GM12878 (cell line): ENCODE data around the gene TMEM91. TPM values are rescaled to one million over a fixed set of nuclear protein-coding genes. Genes with fewer than 3 reads are reported as not detected.
A peak's percentile ranks its signal among the peaks of the same experiment; 100 is the strongest.

Source experiments
- FOXM1 ChIP-seq: IDR thresholded peaks from 2 replicates; pipeline ENCODE4 v1.6.1; 2012; ENCODE audit warnings: low read depth, mild to moderate bottlenecking, inconsistent platforms, low read length, moderate library complexity
- HDAC6 ChIP-seq: fragments of 200-600 bp; sonication (generic); IDR thresholded peaks from one replicate; pipeline ENCODE4 v1.8.0; 2017; ENCODE audit warnings: antibody characterized with exemption; ENCODE audit not compliant: unreplicated experiment
- IKZF2 ChIP-seq, 2 experiments: fragments of 450-650 bp; IDR thresholded peaks; 2 replicates each; pipeline ENCODE4 v1.6.1; 2017; ENCODE audit warnings: mild to moderate bottlenecking in 2 of 2, moderate library complexity in 2 of 2
- PML ChIP-seq: IDR thresholded peaks from 2 replicates; pipeline ENCODE4 v1.6.1; 2012; ENCODE audit warnings: low read length, inconsistent platforms
- POU2F2 ChIP-seq: IDR thresholded peaks from 3 replicates; pipeline ENCODE4 v1.6.1; 2011; ENCODE audit warnings: low read depth, mild to moderate bottlenecking, low read length, borderline replicate concordance
- RELA ChIP-seq: fragments of 450-650 bp; IDR thresholded peaks from 2 replicates; pipeline ENCODE4 v1.8.0; 2014; ENCODE audit warnings: borderline replicate concordance; ENCODE audit not compliant: partially characterized antibody
- RFX5 ChIP-seq: IDR thresholded peaks from 2 replicates; pipeline ENCODE4 v1.6.1; 2011; ENCODE audit warnings: low read depth, low read length, improper control_type of control experiment
- STAT3 ChIP-seq: IDR thresholded peaks from 2 replicates; pipeline ENCODE4 v1.6.1; 2011; ENCODE audit warnings: low read depth, low read length, improper control_type of control experiment
- SUZ12 ChIP-seq: fragments of 200-600 bp; sonication (generic); IDR thresholded peaks from one replicate; pipeline ENCODE4 v1.6.1; 2018; ENCODE audit warnings: antibody characterized with exemption, mild to moderate bottlenecking; ENCODE audit not compliant: unreplicated experiment
- ZNF217 ChIP-seq: fragments of 450-650 bp; IDR thresholded peaks from 2 replicates; pipeline ENCODE4 v1.6.1; 2017; ENCODE audit warnings: antibody characterized with exemption, mild to moderate bottlenecking
- ZNF24 ChIP-seq: fragments of 450-650 bp; IDR thresholded peaks from 2 replicates; pipeline ENCODE4 v1.6.1; 2017; ENCODE audit warnings: antibody characterized with exemption, mild to moderate bottlenecking
- ZNF622 ChIP-seq: fragments of 450-650 bp; IDR thresholded peaks from 2 replicates; pipeline ENCODE4 v1.6.1; 2017; ENCODE audit warnings: mild to moderate bottlenecking, inconsistent platforms
- polyA plus RNA-seq, 11 experiments: library from polyadenylated mRNA; depleted of rRNA in 4 of 11; unstranded in 6 of 11; stranded (reverse) in 5 of 11; fragments of >200 nt; fragmentation: Nextera tagmentation in 4 of 11; fragmentation: Illumina TruSeq in 1 of 11; extraction: Ambion mirVana in 4 of 11; extraction: Trizol in 1 of 11; gene quantifications; 1 replicate in 1 of 11; 2 replicates in 10 of 11; pipeline versions ENCODE4 v1.2.1 to v1.2.3, GENCODE V29; 2011 to 2016; ENCODE audit warnings: inconsistent platforms in 2 of 11, missing spikeins in 2 of 11, low read depth in 1 of 11
- total RNA-seq, 4 experiments: library from RNA; depleted of rRNA in 3 of 4; stranded (reverse); fragments of >200 nt in 3 of 4; fragmentation: Illumina TruSeq in 1 of 4; extraction: Trizol in 1 of 4; gene quantifications; 2 replicates each; pipeline versions ENCODE4 v1.2.1 to v1.2.3, GENCODE V29; 2013 to 2021
- TF ChIP-seq, protein P1 (sequence below): fragments of 450-650 bp; IDR thresholded peaks from 2 replicates; pipeline ENCODE4 v1.6.1; 2017; ENCODE audit warnings: mild to moderate bottlenecking, moderate library complexity
- TF ChIP-seq, protein P2 (sequence below): fragments of 450-650 bp; IDR thresholded peaks from 2 replicates; pipeline ENCODE4 v1.6.1; 2017; ENCODE audit warnings: mild to moderate bottlenecking, moderate library complexity
- TF ChIP-seq, protein P3 (sequence below): fragments of 450-650 bp; formaldehyde crosslinking; IDR thresholded peaks from 2 replicates; pipeline ENCODE4 v1.4.0; 2022; ENCODE audit warnings: mild to moderate bottlenecking, moderate library complexity
- TF ChIP-seq, protein P4 (sequence below): fragments of 450-650 bp; conservative IDR thresholded peaks from 2 replicates; pipeline ENCODE4 v1.6.1; 2017; ENCODE audit warnings: mild to moderate bottlenecking, moderate library complexity

Gene TMEM91
- total and polyA plus RNA-seq, 10 of the 15 experiments (the other 5 are each of a cell fraction or from before 2014, with no cell fraction given) = 1.5 to 5.5 (median 2.7) TPM

DNA sequence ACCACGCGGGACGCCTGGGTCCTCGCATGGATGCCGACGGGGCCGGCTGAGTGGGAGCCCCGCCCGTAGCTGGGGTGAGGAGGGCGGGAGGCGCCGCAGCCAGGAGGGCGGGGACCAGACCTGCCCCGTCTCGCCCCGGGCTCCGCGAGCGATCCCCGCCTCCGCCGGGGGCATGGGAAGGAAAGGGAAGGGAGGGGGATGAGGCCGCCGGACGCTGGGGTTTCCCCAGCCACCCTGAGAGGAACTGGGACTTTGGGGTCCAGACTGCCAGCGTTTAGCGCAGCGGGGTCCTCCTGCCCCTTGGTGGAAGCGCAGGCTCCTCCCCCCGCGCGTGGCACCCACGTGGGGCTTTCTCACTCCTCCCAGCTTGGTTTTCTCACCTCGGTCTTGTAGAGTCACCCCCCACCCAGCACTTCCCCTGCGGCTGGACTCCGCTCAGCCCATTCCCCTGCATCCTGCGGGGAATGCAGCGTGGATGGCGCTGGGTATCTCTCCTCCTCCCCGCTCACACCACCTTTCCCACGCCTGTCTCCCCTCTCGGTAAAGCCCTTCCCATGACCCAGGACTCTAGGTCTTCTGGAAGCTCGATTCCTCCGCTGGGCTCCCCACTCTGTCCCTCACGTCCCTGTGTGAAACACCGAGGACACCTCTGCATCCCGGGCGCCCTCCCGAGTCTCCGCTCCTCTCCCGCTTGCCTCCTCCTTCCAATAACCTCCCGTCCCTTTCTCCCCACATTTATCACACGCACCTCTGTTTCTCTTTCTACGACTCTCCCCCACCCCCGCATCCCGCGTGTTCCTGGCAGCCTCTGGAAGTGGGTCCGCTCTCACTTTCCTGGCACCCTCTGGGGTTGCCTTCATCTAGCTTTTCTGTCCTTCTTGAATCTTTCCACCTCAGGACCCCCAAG is 24.7 kb upstream of the TMEM91 start (continued):
- no peak for TF ChIP-seq FOXM1
- no peak for TF ChIP-seq ZNF622
- no peak for TF ChIP-seq SUZ12
- no peak for TF ChIP-seq RFX5
- no peak; the same call in 2 of the 3 replicates for TF ChIP-seq POU2F2
- TF ChIP-seq PML = no peak
- TF ChIP-seq HDAC6 = no peak
- TF ChIP-seq, protein P1, sequence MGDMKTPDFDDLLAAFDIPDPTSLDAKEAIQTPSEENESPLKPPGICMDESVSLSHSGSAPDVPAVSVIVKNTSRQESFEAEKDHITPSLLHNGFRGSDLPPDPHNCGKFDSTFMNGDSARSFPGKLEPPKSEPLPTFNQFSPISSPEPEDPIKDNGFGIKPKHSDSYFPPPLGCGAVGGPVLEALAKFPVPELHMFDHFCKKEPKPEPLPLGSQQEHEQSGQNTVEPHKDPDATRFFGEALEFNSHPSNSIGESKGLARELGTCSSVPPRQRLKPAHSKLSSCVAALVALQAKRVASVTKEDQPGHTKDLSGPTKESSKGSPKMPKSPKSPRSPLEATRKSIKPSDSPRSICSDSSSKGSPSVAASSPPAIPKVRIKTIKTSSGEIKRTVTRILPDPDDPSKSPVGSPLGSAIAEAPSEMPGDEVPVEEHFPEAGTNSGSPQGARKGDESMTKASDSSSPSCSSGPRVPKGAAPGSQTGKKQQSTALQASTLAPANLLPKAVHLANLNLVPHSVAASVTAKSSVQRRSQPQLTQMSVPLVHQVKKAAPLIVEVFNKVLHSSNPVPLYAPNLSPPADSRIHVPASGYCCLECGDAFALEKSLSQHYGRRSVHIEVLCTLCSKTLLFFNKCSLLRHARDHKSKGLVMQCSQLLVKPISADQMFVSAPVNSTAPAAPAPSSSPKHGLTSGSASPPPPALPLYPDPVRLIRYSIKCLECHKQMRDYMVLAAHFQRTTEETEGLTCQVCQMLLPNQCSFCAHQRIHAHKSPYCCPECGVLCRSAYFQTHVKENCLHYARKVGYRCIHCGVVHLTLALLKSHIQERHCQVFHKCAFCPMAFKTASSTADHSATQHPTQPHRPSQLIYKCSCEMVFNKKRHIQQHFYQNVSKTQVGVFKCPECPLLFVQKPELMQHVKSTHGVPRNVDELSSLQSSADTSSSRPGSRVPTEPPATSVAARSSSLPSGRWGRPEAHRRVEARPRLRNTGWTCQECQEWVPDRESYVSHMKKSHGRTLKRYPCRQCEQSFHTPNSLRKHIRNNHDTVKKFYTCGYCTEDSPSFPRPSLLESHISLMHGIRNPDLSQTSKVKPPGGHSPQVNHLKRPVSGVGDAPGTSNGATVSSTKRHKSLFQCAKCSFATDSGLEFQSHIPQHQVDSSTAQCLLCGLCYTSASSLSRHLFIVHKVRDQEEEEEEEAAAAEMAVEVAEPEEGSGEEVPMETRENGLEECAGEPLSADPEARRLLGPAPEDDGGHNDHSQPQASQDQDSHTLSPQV = no peak
- no peak for TF ChIP-seq ZNF217
- TF ChIP-seq, protein P2, sequence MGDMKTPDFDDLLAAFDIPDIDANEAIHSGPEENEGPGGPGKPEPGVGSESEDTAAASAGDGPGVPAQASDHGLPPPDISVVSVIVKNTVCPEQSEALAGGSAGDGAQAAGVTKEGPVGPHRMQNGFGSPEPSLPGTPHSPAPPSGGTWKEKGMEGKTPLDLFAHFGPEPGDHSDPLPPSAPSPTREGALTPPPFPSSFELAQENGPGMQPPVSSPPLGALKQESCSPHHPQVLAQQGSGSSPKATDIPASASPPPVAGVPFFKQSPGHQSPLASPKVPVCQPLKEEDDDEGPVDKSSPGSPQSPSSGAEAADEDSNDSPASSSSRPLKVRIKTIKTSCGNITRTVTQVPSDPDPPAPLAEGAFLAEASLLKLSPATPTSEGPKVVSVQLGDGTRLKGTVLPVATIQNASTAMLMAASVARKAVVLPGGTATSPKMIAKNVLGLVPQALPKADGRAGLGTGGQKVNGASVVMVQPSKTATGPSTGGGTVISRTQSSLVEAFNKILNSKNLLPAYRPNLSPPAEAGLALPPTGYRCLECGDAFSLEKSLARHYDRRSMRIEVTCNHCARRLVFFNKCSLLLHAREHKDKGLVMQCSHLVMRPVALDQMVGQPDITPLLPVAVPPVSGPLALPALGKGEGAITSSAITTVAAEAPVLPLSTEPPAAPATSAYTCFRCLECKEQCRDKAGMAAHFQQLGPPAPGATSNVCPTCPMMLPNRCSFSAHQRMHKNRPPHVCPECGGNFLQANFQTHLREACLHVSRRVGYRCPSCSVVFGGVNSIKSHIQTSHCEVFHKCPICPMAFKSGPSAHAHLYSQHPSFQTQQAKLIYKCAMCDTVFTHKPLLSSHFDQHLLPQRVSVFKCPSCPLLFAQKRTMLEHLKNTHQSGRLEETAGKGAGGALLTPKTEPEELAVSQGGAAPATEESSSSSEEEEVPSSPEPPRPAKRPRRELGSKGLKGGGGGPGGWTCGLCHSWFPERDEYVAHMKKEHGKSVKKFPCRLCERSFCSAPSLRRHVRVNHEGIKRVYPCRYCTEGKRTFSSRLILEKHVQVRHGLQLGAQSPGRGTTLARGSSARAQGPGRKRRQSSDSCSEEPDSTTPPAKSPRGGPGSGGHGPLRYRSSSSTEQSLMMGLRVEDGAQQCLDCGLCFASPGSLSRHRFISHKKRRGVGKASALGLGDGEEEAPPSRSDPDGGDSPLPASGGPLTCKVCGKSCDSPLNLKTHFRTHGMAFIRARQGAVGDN = no peak
- TF ChIP-seq, protein P3, sequence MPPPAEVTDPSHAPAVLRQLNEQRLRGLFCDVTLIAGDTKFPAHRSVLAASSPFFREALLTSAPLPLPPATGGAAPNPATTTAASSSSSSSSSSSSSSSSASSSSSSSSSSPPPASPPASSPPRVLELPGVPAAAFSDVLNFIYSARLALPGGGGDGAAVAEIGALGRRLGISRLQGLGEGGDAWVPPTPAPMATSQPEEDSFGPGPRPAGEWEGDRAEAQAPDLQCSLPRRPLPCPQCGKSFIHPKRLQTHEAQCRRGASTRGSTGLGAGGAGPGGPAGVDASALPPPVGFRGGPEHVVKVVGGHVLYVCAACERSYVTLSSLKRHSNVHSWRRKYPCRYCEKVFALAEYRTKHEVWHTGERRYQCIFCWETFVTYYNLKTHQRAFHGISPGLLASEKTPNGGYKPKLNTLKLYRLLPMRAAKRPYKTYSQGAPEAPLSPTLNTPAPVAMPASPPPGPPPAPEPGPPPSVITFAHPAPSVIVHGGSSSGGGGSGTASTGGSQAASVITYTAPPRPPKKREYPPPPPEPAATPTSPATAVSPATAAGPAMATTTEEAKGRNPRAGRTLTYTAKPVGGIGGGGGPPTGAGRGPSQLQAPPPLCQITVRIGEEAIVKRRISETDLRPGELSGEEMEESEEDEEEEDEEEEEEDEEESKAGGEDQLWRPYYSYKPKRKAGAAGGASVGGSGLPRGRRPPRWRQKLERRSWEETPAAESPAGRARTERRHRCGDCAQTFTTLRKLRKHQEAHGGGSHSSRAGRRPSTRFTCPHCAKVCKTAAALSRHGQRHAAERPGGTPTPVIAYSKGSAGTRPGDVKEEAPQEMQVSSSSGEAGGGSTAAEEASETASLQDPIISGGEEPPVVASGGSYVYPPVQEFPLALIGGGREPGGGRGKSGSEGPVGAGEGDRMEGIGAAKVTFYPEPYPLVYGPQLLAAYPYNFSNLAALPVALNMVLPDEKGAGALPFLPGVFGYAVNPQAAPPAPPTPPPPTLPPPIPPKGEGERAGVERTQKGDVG (CRISPR knock-in tag) = no peak
- TF ChIP-seq ZNF24 = no peak
- TF ChIP-seq RELA = no peak
- TF ChIP-seq, protein P4, sequence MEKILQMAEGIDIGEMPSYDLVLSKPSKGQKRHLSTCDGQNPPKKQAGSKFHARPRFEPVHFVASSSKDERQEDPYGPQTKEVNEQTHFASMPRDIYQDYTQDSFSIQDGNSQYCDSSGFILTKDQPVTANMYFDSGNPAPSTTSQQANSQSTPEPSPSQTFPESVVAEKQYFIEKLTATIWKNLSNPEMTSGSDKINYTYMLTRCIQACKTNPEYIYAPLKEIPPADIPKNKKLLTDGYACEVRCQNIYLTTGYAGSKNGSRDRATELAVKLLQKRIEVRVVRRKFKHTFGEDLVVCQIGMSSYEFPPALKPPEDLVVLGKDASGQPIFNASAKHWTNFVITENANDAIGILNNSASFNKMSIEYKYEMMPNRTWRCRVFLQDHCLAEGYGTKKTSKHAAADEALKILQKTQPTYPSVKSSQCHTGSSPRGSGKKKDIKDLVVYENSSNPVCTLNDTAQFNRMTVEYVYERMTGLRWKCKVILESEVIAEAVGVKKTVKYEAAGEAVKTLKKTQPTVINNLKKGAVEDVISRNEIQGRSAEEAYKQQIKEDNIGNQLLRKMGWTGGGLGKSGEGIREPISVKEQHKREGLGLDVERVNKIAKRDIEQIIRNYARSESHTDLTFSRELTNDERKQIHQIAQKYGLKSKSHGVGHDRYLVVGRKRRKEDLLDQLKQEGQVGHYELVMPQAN = 0 out of 2 replicates have a peak, but pooled peaks have one; percentile 6
- TF ChIP-seq STAT3 = no peak
- TF ChIP-seq IKZF2 (IDR thresholded peaks at IDR 0.05) = peak; percentile 71 to 76; a peak in 3 of 4 replicates
